HUES48 (cell line): ENCODE data around the gene USF2.

Source experiments
- H3K27ac ChIP-seq: one replicate; pipeline ENCODE4 v1.7.0; 2013; ENCODE audit warnings: low read depth, low read length, inconsistent platforms
- H3K27me3 ChIP-seq: 2 replicates; pipeline ENCODE4 v1.6.1; 2013; ENCODE audit warnings: mild to moderate bottlenecking, low read length; ENCODE audit not compliant: control insufficient read depth, insufficient read depth
- H3K36me3 ChIP-seq: 2 replicates; pipeline ENCODE4 v1.6.1; 2013; ENCODE audit warnings: low read length; ENCODE audit not compliant: control insufficient read depth, insufficient read depth
- H3K4me1 ChIP-seq: 2 replicates; pipeline ENCODE4 v1.6.1; 2013; ENCODE audit warnings: mild to moderate bottlenecking, low read length; ENCODE audit not compliant: control insufficient read depth, insufficient read depth
- H3K4me3 ChIP-seq: 2 replicates; pipeline ENCODE4 v1.5.1; 2013; ENCODE audit warnings: mild to moderate bottlenecking, low read depth, low read length
- H3K9ac ChIP-seq: 2 replicates; pipeline ENCODE4 v1.6.1; 2013; ENCODE audit warnings: mild to moderate bottlenecking, low read depth, low read length, moderate library complexity
- H3K9me3 ChIP-seq: 2 replicates; pipeline ENCODE4 v1.6.1; 2013; ENCODE audit warnings: low read length; ENCODE audit not compliant: control insufficient read depth, insufficient read depth

Gene USF2

GRCh38 chr19:35297922-35298321 is 29.2 kb downstream of the USF2 start:
- Histone ChIP-seq H3K4me1 (peaks cover 4% of the 10 kb centered on the region), H3K4me3 (no peak overlapping the region)

GRCh38 chr19:35298561-35298972 is 29.8 kb downstream of the USF2 start:
- no peaks in the 10 kb centered on the region for H3K27me3 ChIP-seq
- no peaks in the 10 kb centered on the region for H3K36me3 ChIP-seq
- peaks cover 4% of the 10 kb centered on the region for H3K4me1 ChIP-seq
- no peak overlapping the region for H3K27ac ChIP-seq
- H3K9ac ChIP-seq = no peak overlapping the region
- no peak overlapping the region for H3K4me3 ChIP-seq
- no peaks in the 10 kb centered on the region for H3K9me3 ChIP-seq

More at GRCh38 chr19:35297922-35298321, 29.2 kb downstream of the USF2 start:
- H3K27ac ChIP-seq = no peak overlapping the region
- no peaks in the 10 kb centered on the region for H3K9me3 ChIP-seq
- H3K36me3 ChIP-seq = no peaks in the 10 kb centered on the region
- H3K27me3 ChIP-seq = no peaks in the 10 kb centered on the region
- no peak overlapping the region for H3K9ac ChIP-seq

GRCh38 chr19:35299523-35300338 is 31.0 kb downstream of the USF2 start:
- H3K4me1 ChIP-seq = peaks cover 4% of the 10 kb centered on the region
- no peaks in the 10 kb centered on the region for H3K27me3 ChIP-seq
- no peaks in the 10 kb centered on the region for H3K36me3 ChIP-seq
- no peak overlapping the region for H3K27ac ChIP-seq
- H3K9me3 ChIP-seq = no peaks in the 10 kb centered on the region
- no peak overlapping the region for H3K9ac ChIP-seq
- peak overlapping the region; percentile 35; the same call in 1 of the 2 replicates for H3K4me3 ChIP-seq

- Histone ChIP-seq H3K4me3 (no peak overlapping the region), H3K4me1 (peaks cover 4% of the 10 kb centered on the region), H3K9me3 (no peaks in the 10 kb centered on the region), H3K27me3 (no peaks in the 10 kb centered on the region), H3K9ac (no peak overlapping the region), H3K27ac (no peak overlapping the region), H3K36me3 (no peaks in the 10 kb centered on the region)
Measured at GRCh38 chr19:35300339-35300649, 31.5 kb downstream of the USF2 start.

- Histone ChIP-seq H3K4me3 (no peak overlapping the region), H3K9me3 (no peaks in the 10 kb centered on the region), H3K27ac (no peak overlapping the region), H3K4me1 (no peaks in the 10 kb centered on the region; the same call in 1 of the 2 replicates), H3K9ac (no peak overlapping the region), H3K36me3 (no peaks in the 10 kb centered on the region), H3K27me3 (no peaks in the 10 kb centered on the region)
Measured at GRCh38 chr19:35301961-35302360, 33.2 kb downstream of the USF2 start.

GRCh38 chr19:35302446-35302845 is 33.7 kb downstream of the USF2 start:
- Histone ChIP-seq H3K36me3 (no peaks in the 10 kb centered on the region), H3K27ac (no peak overlapping the region), H3K4me1 (no peaks in the 10 kb centered on the region; the same call in 1 of the 2 replicates), H3K27me3 (no peaks in the 10 kb centered on the region), H3K9ac (no peak overlapping the region), H3K9me3 (no peaks in the 10 kb centered on the region), H3K4me3 (no peak overlapping the region)

GRCh38 chr19:35303357-35303915 is 34.7 kb downstream of the USF2 start:
- Histone ChIP-seq H3K27me3 (no peaks in the 10 kb centered on the region), H3K27ac (no peak overlapping the region), H3K36me3 (no peaks in the 10 kb centered on the region), H3K4me1 (no peaks in the 10 kb centered on the region; the same call in 1 of the 2 replicates), H3K4me3 (no peak overlapping the region), H3K9ac (no peak overlapping the region), H3K9me3 (no peaks in the 10 kb centered on the region)

GRCh38 chr19:35304036-35304435 is 35.3 kb downstream of the USF2 start:
- no peak overlapping the region for H3K27ac ChIP-seq
- no peaks in the 10 kb centered on the region for H3K27me3 ChIP-seq
- H3K4me3 ChIP-seq = no peak overlapping the region
- H3K9me3 ChIP-seq = no peaks in the 10 kb centered on the region
- H3K36me3 ChIP-seq = no peaks in the 10 kb centered on the region
- no peak overlapping the region for H3K9ac ChIP-seq
- H3K4me1 ChIP-seq = no peaks in the 10 kb centered on the region; the same call in 1 of the 2 replicates

GRCh38 chr19:35305181-35305580 is 36.4 kb downstream of the USF2 start:
- no peak overlapping the region for H3K9ac ChIP-seq
- H3K27ac ChIP-seq = no peak overlapping the region
- H3K4me3 ChIP-seq = no peak overlapping the region
- no peaks in the 10 kb centered on the region for H3K27me3 ChIP-seq
- H3K36me3 ChIP-seq = no peaks in the 10 kb centered on the region
- H3K4me1 ChIP-seq = no peaks in the 10 kb centered on the region; the same call in 1 of the 2 replicates
- no peaks in the 10 kb centered on the region for H3K9me3 ChIP-seq

- Histone ChIP-seq H3K9ac (no peak overlapping the region), H3K4me1 (no peaks in the 10 kb centered on the region), H3K27ac (no peak overlapping the region), H3K4me3 (no peak overlapping the region), H3K9me3 (no peaks in the 10 kb centered on the region), H3K36me3 (no peaks in the 10 kb centered on the region), H3K27me3 (no peaks in the 10 kb centered on the region)
Measured at GRCh38 chr19:35306473-35307246, 37.9 kb downstream of the USF2 start.

- Histone ChIP-seq H3K36me3 (no peaks in the 10 kb centered on the region), H3K27me3 (no peaks in the 10 kb centered on the region), H3K4me1 (no peaks in the 10 kb centered on the region), H3K4me3 (no peak overlapping the region), H3K9me3 (no peaks in the 10 kb centered on the region), H3K27ac (no peak overlapping the region), H3K9ac (no peak overlapping the region)
Measured at GRCh38 chr19:35307931-35308330, 39.2 kb downstream of the USF2 start.
